GM10847 (cell line): ENCODE data around the gene CDC37.
A peak's percentile ranks its signal among the peaks of the same experiment; 100 is the strongest.

ENCODE experiments used
- POLR2A ChIP-seq: IDR thresholded peaks from 2 replicates; pipeline ENCODE4 v1.6.1; 2011; ENCODE audit not compliant: insufficient read length; ENCODE audit errors: extremely low read depth

The CDC37 gene

DNA sequence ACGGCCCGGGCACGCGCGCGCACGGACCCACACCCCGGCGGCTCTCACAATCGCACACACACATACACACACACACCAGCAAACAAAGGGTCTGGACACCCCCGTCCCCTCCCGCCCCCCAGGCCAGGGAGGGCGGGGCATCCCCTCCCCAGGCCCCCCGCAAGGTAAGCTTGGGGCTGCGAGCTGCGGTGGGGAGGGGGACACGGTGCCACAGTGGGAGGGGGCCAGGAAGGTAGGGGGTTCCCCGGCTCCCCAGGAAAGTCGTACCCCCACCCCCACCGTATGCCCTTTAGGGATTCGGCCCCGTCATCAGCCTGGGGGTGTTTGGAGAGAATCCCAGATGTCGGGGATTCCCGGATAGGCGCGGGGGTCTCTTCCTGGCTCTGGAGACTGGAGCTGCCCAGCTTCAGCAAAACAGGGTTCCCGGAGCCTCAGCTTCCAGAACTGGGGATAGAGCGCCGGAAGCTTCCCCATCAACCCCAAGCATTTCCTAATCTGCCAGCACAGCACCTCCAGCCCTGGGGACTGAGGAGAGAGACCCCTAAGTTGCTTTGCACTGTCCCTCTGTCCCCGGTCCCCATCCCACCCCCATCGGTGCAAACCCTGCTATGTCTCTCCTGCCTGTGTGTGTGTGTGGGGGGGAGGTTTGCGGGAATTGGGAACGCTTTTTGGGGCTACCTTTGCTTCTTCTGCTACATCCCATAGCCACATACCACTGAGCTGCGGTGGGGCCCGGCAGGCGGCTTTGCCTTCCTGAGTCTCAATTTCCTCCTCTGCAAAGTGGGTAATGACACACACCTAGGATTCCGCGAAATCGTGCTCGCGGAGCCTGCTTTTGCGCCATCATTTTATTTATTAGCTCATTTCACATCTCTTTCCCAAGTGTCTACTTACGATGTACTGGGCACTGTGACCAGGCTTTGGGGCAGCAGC is 1.8 kb upstream of the CDC37 start:
- TF ChIP-seq POLR2A: no peak

DNA sequence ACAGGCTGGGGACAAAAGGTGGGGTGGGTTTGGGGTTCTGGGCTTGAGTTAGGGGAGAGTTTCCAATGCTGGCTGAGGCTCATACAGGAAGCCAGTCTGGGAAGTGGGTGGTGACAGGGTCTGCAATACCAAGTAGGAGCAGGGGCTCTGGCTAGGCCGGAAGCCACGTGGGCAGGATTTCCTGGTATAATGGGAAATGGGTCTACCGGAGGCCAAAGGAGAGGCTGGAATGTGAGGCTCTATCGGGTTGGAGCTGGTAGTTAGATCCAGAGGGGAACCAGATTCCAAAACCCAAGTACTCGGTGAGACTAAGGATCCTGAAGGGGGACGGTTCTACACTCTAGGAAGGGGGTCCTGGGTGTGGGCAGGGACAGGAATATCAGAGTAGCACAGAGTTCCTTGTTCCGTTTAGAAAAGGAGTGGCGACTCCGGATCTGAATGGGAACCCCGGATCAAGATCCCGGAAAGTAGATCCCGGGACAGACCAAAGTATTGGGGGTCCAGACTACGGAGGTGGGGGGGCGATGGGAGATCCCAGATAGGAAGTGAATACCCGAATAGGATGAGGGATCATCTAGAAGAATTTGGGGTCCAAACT is 802 bp downstream of the CDC37 start:
- TF ChIP-seq POLR2A: no peak

DNA sequence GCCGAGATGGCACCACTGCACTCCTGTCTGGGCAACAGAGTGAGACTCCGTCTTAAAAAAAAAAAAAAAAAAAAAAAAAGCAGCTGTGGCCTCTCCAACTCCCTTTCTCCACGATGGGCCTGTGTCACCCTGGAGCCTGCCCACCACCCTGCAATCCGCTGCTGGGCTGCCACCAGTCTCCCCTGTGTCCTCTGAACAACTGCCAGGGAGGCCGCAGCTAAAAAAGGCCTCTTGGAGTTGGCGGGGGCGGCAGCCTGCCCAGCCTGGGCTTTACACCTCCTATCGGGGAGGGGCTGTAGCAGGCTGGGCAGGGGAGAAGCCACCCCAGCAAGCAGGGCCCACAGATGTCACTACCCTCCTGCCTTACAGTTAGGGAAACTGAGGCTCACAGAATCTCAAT is 3.5 kb downstream of the CDC37 start:
- TF ChIP-seq POLR2A: no peak

DNA sequence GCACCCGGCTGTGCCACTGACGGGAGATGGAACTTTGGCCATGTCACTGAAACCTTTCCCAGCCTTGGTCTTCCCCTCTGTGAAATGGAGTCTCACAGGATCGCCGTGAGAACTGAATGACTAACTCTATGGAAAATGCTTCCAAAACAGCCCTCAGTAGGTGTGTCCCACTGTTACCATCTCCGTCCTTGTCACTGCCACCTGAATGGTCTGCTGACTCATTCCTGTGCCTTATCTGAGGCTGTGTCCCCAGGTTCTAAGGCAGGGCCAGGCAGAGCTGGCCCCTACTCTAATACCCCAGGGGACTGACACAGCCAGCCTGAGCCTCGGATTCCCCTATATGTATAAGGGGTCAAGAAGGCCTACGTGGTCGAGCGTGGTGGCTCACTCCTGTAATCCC is 4.5 kb downstream of the CDC37 start:
- TF ChIP-seq POLR2A: no peak

DNA sequence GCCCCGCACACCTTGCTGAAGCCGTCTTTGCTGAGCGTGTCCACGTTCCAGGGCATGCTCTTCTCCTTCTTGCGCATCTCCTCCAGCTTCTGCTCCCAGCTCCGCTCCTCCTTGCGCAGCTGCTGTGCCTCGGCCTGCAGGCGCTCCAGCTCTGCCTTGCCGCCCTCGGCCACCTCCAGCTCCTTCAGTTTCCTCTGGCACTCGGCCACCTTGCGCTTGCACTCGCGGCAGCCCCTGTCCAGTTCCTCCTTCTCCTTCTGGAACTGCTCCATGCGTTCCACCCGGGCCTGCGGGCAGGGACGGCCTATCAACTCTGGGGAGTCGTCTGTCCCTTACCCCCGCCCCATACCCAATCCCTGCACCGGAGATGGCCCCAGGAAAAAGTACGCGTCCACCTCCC is 7.4 kb downstream of the CDC37 start:
- TF ChIP-seq POLR2A: no peak

DNA sequence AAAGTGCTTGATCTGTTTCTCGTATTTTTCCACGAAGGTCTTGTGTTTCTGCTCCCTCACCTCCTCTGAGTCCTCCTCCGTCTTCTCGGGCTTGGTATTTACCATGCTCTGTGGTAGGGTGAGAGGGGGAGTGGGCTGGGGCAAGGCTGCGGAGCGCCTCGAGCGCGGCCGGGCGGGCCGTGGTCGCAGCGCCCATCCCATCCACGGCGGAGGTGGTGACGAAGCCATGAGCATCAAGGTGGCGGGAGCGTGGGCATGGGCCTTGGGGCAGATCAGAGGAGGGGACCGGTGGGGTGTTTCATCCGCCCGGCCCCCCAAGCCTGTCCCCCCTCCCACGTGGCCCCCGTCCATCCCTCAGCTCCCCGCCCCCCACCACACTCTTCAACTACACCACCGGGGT is 7.9 kb downstream of the CDC37 start:
- no peak for TF ChIP-seq POLR2A

DNA sequence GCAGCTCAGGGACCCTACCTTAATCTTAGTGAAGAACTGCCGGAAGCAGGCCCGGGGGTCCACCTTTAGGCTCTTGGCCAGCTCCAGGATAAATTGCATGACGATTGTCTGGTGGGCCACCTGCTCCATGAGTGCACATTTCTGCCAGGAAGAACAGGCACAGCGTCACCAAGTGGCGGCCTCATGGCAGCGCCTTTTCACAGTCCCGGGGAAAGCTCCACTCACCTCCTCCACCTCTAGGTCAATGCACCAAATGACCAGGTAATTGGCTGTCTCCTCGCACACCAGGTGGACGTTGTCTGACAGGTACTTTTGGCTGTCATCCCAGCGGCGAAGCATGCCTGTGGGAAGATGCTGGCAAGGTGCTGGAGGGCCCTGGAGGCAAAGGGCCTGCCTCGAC is 8.3 kb downstream of the CDC37 start:
- no peak for TF ChIP-seq POLR2A

DNA sequence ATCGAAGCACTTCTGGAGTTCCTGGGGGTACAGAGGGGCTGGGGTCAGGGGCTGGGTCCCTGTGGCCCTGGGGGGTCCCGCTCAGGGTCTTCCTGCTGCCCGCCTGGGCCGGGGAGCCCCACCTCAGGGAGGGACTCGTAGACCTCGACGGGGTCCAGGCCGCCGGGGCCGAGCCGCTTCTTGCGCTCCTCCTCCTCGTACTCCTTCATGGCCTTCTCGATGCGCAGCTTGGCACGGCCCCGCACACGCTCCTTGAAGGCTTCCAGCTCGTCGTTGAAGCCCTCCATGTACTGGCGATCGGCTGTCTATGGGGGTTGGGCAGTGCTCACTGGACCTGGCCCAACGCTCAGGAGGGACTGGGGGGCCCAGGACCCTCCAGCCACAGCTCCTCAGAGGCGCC is 10.2 kb downstream of the CDC37 start:
- TF ChIP-seq POLR2A: no peak

DNA sequence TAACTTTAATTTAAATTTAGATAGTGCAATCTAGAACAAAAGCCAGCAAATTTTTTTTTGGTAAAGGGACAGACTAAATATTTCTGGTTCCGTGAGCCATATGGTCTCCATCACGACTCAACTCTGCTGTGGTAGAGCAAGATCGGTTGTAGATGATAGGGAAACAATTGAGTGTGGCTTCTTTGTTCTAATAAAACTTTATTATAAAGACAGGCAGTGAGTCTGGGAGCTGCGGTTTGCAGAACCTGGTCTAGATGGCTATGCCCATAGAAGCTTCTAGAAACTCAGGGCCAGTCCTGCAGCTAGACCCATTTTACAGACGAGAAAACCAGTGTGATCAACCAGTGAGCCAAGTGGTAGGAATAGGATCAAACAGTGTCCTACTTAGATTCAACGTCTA is 11.2 kb downstream of the CDC37 start:
- TF ChIP-seq POLR2A: no peak

DNA sequence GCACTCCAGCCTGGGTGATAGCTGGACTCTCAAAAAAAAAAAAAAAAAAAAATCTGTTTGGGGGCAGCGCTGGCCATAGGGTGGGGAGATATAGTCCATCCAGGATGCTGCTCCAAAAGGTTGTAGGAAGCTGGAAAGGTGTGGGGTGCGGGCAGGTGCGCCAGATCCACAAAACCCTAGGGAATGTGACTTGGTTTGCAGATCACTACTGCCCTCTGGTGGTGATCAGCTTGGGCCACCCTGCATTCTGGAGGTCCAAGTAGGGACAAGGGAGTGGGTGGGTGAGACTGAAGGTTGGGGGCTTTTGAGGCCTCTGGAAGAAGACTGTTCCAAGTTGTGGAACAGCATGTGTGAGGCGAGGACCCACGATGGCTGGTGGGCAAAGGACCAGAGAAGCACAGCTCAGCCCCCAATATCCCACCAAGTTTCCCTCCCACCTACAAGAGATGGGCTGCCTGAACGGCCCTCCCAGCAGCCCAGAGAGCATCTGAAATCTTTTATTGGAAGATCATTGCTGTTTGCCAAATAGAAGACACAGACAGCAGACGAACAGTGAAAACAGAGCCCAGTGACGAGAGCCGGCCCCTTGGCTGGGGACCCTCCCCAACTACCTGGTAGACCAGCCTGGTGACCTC is 12.6 kb downstream of the CDC37 start:
- no peak for TF ChIP-seq POLR2A

DNA sequence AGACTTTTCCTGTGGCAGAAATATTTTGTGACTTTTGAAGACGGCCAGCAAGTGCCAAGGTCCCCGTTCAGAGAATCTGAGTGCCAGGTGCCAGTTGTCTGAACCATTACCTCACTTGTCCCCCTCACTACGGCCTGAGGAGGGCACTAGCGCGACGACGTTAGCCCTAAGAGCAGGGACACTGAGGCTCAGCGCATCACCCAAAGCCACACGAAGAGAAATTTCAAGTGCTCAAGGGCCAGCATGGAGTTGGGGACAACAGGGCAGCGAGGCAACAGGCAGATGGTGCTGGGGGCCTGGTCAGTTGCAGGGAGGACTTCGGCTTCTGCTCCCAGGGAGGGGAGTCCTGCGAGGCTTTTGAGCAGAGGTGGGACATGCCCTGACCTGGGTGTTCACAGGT is 13.5 kb downstream of the CDC37 start:
- TF ChIP-seq POLR2A: no peak

DNA sequence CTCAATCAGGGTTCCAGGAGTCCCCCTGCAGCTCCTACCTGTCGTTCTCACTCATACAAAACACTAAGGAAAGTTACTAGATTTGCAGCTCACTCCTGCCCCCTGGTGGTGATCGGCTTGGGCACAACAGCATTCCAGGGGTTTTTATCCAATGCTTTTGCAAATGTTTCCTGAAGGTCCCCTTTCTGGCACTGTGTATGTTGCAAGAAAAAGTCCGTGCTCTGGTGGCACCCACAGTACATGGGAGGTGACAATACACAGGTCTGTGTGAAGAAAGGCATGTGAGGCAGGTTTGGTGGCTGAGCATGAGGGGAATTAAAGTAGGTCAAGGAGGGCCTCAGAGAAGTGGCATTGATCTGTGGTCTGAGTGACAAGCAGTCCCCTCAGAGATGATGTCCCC is 14.4 kb downstream of the CDC37 start:
- no peak for TF ChIP-seq POLR2A

DNA sequence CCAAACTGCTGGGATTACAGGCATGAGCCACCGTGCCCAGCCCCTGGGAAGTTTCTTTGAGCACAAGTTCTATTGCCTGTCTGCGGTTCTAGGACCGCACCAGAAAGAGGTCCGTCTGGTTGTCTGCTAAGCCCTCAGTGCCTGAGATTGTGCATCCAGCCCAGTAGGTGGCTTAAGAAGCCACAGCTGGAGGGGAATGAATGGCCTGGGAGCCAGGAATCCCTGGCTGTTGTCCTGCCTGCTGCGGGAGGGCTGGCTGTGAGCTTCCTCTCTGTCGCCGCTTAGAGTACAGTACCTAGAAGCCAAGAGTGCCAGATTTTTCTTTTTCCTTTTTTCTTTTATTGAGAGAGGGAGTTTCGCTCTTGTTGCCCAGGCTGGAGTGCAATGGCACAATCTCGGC is 18.8 kb downstream of the CDC37 start:
- no peak for TF ChIP-seq POLR2A

DNA sequence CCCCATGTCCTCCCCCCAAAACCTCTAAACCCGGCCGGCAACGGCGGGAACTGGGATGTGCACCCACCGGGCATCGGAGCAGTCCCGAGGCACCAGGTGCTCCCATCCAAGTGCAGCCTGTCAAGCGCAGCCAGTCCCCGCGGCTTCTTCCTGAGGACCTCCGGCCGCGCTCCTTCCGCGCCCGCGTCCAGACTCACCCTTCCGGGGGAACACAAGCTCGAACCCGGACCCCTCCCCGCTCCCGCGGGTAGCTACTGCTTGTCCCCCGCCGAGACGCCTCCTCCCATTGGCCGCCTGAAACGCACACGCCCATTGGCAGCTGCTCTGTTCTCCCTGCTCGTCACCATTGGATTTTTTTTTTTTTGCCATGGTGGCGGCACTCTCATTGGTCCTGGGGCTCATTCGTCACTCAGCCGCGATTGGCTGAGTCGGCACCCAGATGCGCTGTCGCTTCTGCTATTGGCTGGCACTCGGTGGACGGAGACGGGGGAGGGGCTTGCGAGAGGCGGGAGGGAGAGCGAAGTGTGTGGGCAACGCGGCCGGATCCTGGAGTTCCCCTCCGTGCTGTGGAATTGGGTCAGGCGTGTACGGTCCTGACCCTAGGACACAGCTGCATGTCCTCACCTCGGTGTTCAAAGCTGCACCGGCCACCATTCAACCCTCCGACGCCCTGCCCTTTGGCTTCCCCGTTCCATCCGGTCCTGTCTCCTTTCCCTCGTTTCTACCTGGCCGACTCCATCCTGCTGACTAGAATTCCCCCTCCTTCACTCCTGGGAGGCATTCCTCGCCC is 22.8 kb downstream of the CDC37 start, which contains the start of gene TYK2:
Gene TYK2 (minus strand): TSS at position 260 of the 790 bp plus-strand sequence. CDS start 2,166 bp downstream, outside the sequence.
- peak; percentile 71 for TF ChIP-seq POLR2A

DNA sequence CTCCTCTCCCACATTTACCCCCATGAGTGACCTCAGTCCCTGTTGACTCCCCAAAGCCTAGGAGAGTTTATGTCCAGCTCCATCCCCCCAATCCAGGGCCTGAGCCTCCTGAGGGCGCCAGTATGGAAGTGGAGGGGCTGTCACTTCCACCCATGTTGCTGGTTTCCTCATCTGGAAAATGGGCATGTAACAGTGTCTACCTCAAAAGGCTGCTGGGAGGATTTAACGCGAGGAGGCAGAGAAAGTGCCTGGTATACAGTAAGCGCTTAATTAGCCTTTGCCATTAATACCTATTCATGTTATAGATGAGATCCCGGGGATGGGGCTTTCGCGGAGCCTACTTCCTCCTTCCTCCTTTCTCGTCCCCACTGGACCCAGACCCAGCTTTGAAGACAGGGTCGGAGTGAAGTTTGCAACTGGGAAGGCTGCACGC is 23.4 kb downstream of the CDC37 start:
- no peak for TF ChIP-seq POLR2A
